Thymus (tissue), 11 donors: ENCODE data around the gene CYP11A1. TPM values are rescaled to one million over a fixed set of nuclear protein-coding genes. Genes with fewer than 3 reads are reported as not detected.

Experiments used
- DNase-seq, 9 donors: peaks; one replicate each; pipeline ENCODE4 v3.0.0-alpha.2; 2013; ENCODE audit warnings: low spot score in 9 of 9, low read depth in 6 of 9, missing footprints in 1 of 9
- H3K27ac ChIP-seq, 2 donors: one replicate each; pipeline ENCODE4 v1.5.1; 2013; ENCODE audit warnings: control low read depth in 1 of 2, low read depth in 1 of 2, low read length in 1 of 2, mild to moderate bottlenecking in 1 of 2, moderate library complexity in 1 of 2
- H3K27me3 ChIP-seq, 2 donors: one replicate each; pipeline ENCODE4 v1.5.1; 2013; ENCODE audit warnings: low read length in 1 of 2; ENCODE audit not compliant: control insufficient read depth in 2 of 2, insufficient read depth in 1 of 2
- H3K36me3 ChIP-seq, 2 donors: one replicate each; pipeline ENCODE4 v1.5.1; 2013; ENCODE audit warnings: low read length in 1 of 2, mild to moderate bottlenecking in 1 of 2, moderate library complexity in 1 of 2; ENCODE audit not compliant: control insufficient read depth in 2 of 2, insufficient read depth in 2 of 2
- H3K4me1 ChIP-seq, 2 donors: one replicate each; pipeline ENCODE4 v1.5.1; 2013; ENCODE audit warnings: low read length in 2 of 2; ENCODE audit not compliant: control insufficient read depth in 2 of 2, insufficient read depth in 2 of 2
- H3K4me3 ChIP-seq, 2 donors: one replicate each; pipeline ENCODE4 v1.5.1; 2013; ENCODE audit warnings: low read length in 2 of 2, control low read depth in 1 of 2, mild to moderate bottlenecking in 1 of 2
- H3K9me3 ChIP-seq, 2 donors: one replicate each; pipeline ENCODE4 v1.5.1; 2013; ENCODE audit warnings: low read length in 1 of 2, mild to moderate bottlenecking in 1 of 2; ENCODE audit not compliant: control insufficient read depth in 2 of 2, insufficient read depth in 1 of 2
- WGBS: extraction: QIAGEN DNeasy Blood & Tissue Kit; methylation state at CpG from one replicate; pipeline ENCODE4 v1.1.7; 2013; 5-methylcytosine and 5-hydroxymethylcytosine counted together
- polyA plus RNA-seq: library from polyadenylated mRNA; stranded (reverse); fragments of 200-250 nt; gene quantifications from one replicate; pipeline ENCODE4 v1.2.3, GENCODE V29; 2013
- total RNA-seq: library from RNA; stranded (reverse); fragments of 120-200 nt; gene quantifications from one replicate; pipeline ENCODE4 v1.2.4, GENCODE V29; 2013
- donor health status: healthy.

The CYP11A1 gene
- total and polyA plus RNA-seq, 2 donors = 0.66 to 1.0 TPM

- Histone ChIP-seq H3K36me3 (no peaks in the 10 kb centered on the region), H3K4me1 (peaks cover 0 to 15% of the 10 kb centered on the region in 2 donors), H3K27me3 (peaks cover 2 to 39% of the 10 kb centered on the region in 2 donors), H3K27ac (no peak overlapping the region), H3K9me3 (no peaks in the 10 kb centered on the region), H3K4me3 (no peak overlapping the region)
- DNase-seq = peak in 2 of 9 donors; percentile 61 to 69
- WGBS = 31% methylated on average over 19 of the region's 19 CpGs
Observed at GRCh38 chr15:74307827-74308811, 59.3 kb downstream of the CYP11A1 start.

- WGBS = 85% methylated on average over 10 of the region's 10 CpGs
- H3K27me3 ChIP-seq = peaks cover 2 to 52% of the 10 kb centered on the region in 2 donors
Observed at GRCh38 chr15:74306781-74307217, 60.6 kb downstream of the CYP11A1 start.

GRCh38 chr15:74305687-74306086, 61.8 kb downstream of the CYP11A1 start:
- Histone ChIP-seq H3K4me3 (no peak overlapping the region), H3K9me3 (no peaks in the 10 kb centered on the region), H3K27me3 (peaks cover 2 to 63% of the 10 kb centered on the region in 2 donors), H3K36me3 (no peaks in the 10 kb centered on the region), H3K27ac (no peak overlapping the region), H3K4me1 (no peaks in the 10 kb centered on the region)
- 95% methylated on average over 7 of the region's 7 CpGs for WGBS
- no peak for DNase-seq

More at GRCh38 chr15:74306781-74307217, 60.6 kb downstream of the CYP11A1 start:
- Histone ChIP-seq H3K4me1 (peaks cover 0 to 2% of the 10 kb centered on the region in 2 donors), H3K27ac (no peak overlapping the region), H3K4me3 (no peak overlapping the region), H3K36me3 (no peaks in the 10 kb centered on the region), H3K9me3 (no peaks in the 10 kb centered on the region)
- DNase-seq = no peak

- no peaks in the 10 kb centered on the region for H3K4me1 ChIP-seq
- no peaks in the 10 kb centered on the region for H3K9me3 ChIP-seq
- DNase-seq = no peak
- no peak overlapping the region for H3K4me3 ChIP-seq
- 84% methylated on average over 12 of the region's 12 CpGs for WGBS
- no peaks in the 10 kb centered on the region for H3K36me3 ChIP-seq
- peaks cover 2 to 75% of the 10 kb centered on the region in 2 donors for H3K27me3 ChIP-seq
- H3K27ac ChIP-seq = no peak overlapping the region
Observed at GRCh38 chr15:74304431-74304830, 63.0 kb downstream of the CYP11A1 start.

GRCh38 chr15:74303741-74304309, 63.6 kb downstream of the CYP11A1 start:
- Histone ChIP-seq H3K4me1 (no peaks in the 10 kb centered on the region), H3K36me3 (no peaks in the 10 kb centered on the region), H3K9me3 (no peaks in the 10 kb centered on the region), H3K4me3 (no peak overlapping the region), H3K27me3 (peaks cover 2 to 76% of the 10 kb centered on the region in 2 donors), H3K27ac (no peak overlapping the region)
- no peak for DNase-seq
- WGBS = 57% methylated on average over 6 of the region's 6 CpGs

- Histone ChIP-seq H3K4me1 (no peaks in the 10 kb centered on the region), H3K9me3 (no peaks in the 10 kb centered on the region), H3K36me3 (no peaks in the 10 kb centered on the region), H3K27me3 (peaks cover 0 to 70% of the 10 kb centered on the region in 2 donors), H3K27ac (no peak overlapping the region), H3K4me3 (no peak overlapping the region)
- 30% methylated on average over 7 of the region's 7 CpGs for WGBS
- peak in 2 of 9 donors; percentile 49 to 60 for DNase-seq
Observed at GRCh38 chr15:74302821-74303359, 64.6 kb downstream of the CYP11A1 start.

GRCh38 chr15:74301583-74302361, 65.7 kb downstream of the CYP11A1 start:
- no peak for DNase-seq
- 59% methylated on average over 7 of the region's 7 CpGs for WGBS
- Histone ChIP-seq H3K9me3 (no peaks in the 10 kb centered on the region), H3K27me3 (peaks cover 0 to 71% of the 10 kb centered on the region in 2 donors), H3K36me3 (no peaks in the 10 kb centered on the region), H3K4me3 (no peak overlapping the region), H3K4me1 (no peaks in the 10 kb centered on the region), H3K27ac (no peak overlapping the region)

- Histone ChIP-seq H3K36me3 (no peaks in the 10 kb centered on the region), H3K4me3 (no peak overlapping the region), H3K27ac (no peak overlapping the region), H3K9me3 (no peaks in the 10 kb centered on the region), H3K27me3 (peaks cover 0 to 72% of the 10 kb centered on the region in 2 donors), H3K4me1 (no peaks in the 10 kb centered on the region)
- DNase-seq = no peak
- 60% methylated on average over 26 of the region's 26 CpGs for WGBS
Observed at GRCh38 chr15:74300057-74300795, 67.2 kb downstream of the CYP11A1 start.
